Measurements from ENCODE around the gene MICU1. TPM values are rescaled to one million over a fixed set of nuclear protein-coding genes. Genes with fewer than 3 reads are reported as not detected.

The MICU1 gene
- total and polyA plus RNA-seq, 2 of the 13 experiments (the other 11 are each of a cell fraction or from before 2014, with no cell fraction given) = 32.5 to 56.1 TPM

DNA sequence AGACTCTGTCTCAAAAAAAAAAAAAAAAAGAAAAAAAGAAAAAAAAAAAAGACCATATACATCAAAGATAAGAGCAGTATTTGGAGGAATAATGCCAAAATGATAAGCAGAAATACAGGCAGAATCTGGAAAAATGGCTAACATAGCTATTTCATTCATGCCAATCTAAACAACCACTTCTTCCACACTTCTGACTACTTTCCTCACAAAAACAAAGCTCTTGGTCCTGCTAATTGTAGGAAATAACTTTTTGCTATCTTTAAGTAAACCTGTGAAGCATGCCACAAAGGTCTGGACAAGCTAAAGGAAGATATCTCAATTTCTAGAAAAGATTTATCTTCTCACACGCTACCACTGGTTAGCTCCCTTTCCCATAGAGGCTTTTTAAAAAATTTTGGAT lies 30.4 kb downstream of the MICU1 start:
- intact Hi-C loops (cut with micrococcal nuclease; ENCODE audit: unreplicated experiment) = no loop called here
- peaks cover 18% of the 10 kb centered on the region for H3K4me1 ChIP-seq (ENCODE audit: insufficient read depth, low read length)
- H3K4me2 ChIP-seq (ENCODE audit: low read depth, low read length) = no peak overlapping the region
- TF ChIP-seq NFYB (CRISPR knock-in tag; IDR thresholded peaks at IDR 0.05) = no peak
- no peak for TF ChIP-seq BRCA1 (CRISPR knock-in tag; IDR thresholded peaks at IDR 0.05)
- TF ChIP-seq, protein P1, sequence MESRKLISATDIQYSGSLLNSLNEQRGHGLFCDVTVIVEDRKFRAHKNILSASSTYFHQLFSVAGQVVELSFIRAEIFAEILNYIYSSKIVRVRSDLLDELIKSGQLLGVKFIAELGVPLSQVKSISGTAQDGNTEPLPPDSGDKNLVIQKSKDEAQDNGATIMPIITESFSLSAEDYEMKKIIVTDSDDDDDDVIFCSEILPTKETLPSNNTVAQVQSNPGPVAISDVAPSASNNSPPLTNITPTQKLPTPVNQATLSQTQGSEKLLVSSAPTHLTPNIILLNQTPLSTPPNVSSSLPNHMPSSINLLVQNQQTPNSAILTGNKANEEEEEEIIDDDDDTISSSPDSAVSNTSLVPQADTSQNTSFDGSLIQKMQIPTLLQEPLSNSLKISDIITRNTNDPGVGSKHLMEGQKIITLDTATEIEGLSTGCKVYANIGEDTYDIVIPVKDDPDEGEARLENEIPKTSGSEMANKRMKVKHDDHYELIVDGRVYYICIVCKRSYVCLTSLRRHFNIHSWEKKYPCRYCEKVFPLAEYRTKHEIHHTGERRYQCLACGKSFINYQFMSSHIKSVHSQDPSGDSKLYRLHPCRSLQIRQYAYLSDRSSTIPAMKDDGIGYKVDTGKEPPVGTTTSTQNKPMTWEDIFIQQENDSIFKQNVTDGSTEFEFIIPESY (CRISPR knock-in tag; IDR thresholded peaks at IDR 0.05) = no peak
- TF ChIP-seq HES4 (CRISPR knock-in tag; IDR thresholded peaks at IDR 0.05; ENCODE audit: borderline replicate concordance) = no peak
- TF ChIP-seq ZNF383 (CRISPR knock-in tag; IDR thresholded peaks at IDR 0.05; ENCODE audit: borderline replicate concordance) = no peak
- TF ChIP-seq EED (CRISPR knock-in tag; IDR thresholded peaks at IDR 0.05) = no peak
- no peak for TF ChIP-seq RARA (CRISPR knock-in tag; IDR thresholded peaks at IDR 0.05)
- no peak for TF ChIP-seq CBX1 (IDR thresholded peaks at IDR 0.05; ENCODE audit: low read depth)
- no peak for TF ChIP-seq CBFB (CRISPR knock-in tag; IDR thresholded peaks at IDR 0.05)
- no peak for TF ChIP-seq SMAD3 (CRISPR knock-in tag; IDR thresholded peaks at IDR 0.05)
- TF ChIP-seq SP140L (CRISPR knock-in tag; IDR thresholded peaks at IDR 0.05; ENCODE audit: borderline replicate concordance) = no peak
- TF ChIP-seq ATF4 (CRISPR knock-in tag; IDR thresholded peaks at IDR 0.05) = no peak
- no peak for TF ChIP-seq RBM39 (IDR thresholded peaks at IDR 0.05; ENCODE audit: low read depth, low read length, poor library complexity, severe bottlenecking)
- no peaks in the 10 kb centered on the region for H3K36me3 ChIP-seq (replicated peaks in 1 of 2; ENCODE audit: control insufficient read depth in 1 of 2, insufficient read depth in 2 of 2, low read length in 2 of 2)
- no TSS peak for BruUV-seq (replicated peaks)
- DNase-seq (ENCODE audit: low spot score) (no peak), FAIRE-seq (no peak), ATAC-seq (no peak)
- no peak overlapping the region for H3K27ac ChIP-seq (ENCODE audit: extremely low read length, insufficient read depth, low read length)
- no peak overlapping the region for H2AFZ ChIP-seq (ENCODE audit: low read length)
- no peaks in the 10 kb centered on the region for H4K20me1 ChIP-seq (ENCODE audit: insufficient read depth, low read length)
- in situ Hi-C loops (cut with HindIII; ENCODE audit: extremely low pct_ligation_motif_present, low pct_unique_long_range_greater_than_20kb) = no loop called here
- peaks cover 28% of the 10 kb centered on the region for H3K79me2 ChIP-seq (ENCODE audit: insufficient read depth, low read length)
- no peaks in the 10 kb centered on the region for H3K9me3 ChIP-seq (ENCODE audit: low read length)
- H3K9ac ChIP-seq (ENCODE audit: insufficient read depth, low read depth, low read length) = no peak overlapping the region
- ChIA-PET CTCF (ENCODE audit: low intra/inter-chr PET ratio, low total read pairs) (no interaction called here), POLR2A (no interaction called here)
- no peak overlapping the region for H3K4me3 ChIP-seq (replicated peaks in 1 of 3; ENCODE audit: insufficient read depth in 1 of 3, low read depth in 2 of 3, low read length in 3 of 3)
- WGBS (ENCODE audit: low lambda C conversion rate) = 97% methylated on average over 1 of the region's 1 CpG
- no peaks in the 10 kb centered on the region for H3K27me3 ChIP-seq (ENCODE audit: control insufficient read depth in 1 of 2, insufficient read depth in 2 of 2, low read length in 2 of 2)

All from HepG2 (cell line).